Measurements from ENCODE around the gene TMA16.
"Not testable (repeated sequence)": the region's sequence is repeated elsewhere in the genome, so short reads cannot be mapped to it uniquely, and the experiment has no call there.

TMA16 gene

DNA sequence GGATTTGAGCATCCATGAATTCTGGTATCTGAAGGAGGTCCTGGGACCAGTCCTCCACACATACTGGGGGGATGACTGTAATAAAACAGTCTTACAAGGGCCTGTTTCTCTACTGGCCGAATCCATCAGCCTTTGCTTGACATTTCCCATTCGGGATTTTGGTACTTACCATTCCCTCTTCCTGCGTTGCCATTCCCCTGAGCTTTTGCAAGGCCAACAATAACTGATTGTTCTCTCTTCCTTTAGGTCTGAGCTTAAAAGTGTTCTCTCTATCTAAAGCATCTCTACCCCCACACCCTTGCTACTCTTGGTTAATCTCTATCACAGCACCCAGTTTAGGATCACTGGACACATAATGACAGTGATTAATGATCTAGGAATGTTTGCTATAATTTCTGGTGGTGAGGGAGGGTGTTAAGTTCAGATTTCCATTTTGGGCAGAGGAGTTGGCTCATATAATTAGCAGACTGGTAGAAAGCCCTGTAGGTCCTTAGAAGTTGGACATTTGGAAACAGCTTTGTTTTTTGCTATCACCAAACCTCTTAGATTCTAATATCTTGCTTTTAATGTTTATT lies 29.4 kb downstream of the TMA16 start:
- DNase-seq: no peak

DNA sequence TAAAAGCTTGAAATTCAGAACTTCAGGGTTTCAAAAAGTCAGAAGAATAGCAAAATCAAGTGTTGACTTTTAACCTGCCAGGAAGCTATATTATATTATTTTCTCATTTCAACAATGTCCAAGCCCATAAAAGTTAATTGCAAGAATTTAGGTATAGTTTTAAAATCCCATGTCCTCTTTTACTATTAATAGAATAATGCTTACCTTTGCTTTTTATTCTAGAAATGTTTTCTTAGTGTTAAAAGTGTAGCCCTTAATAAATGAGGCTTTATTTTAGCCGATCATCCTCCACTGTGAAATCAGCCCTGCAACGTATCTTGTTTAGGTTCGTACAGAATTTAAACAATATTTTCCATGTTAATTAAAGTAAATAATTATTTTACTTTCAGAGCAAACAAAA lies 31.5 kb downstream of the TMA16 start:
- DNase-seq: no peak

DNA sequence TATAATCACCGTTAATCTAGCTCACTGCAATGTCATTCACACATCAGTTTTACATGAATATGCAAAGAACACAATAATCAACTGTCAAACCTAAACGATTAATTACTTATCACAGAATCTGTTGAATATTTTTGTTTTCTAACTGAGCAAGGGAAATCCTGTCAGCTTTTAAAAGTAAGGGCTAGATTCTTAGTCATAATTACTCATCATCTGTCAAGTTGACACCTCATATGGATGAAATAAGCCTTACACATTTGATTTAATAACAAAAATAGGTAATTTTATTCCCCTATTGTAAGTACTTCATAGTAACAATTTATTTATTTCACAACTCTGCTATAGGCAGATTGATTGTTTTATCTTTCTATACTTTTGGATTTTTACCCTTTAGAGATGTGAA lies 32.7 kb downstream of the TMA16 start:
- no peak for DNase-seq

DNA sequence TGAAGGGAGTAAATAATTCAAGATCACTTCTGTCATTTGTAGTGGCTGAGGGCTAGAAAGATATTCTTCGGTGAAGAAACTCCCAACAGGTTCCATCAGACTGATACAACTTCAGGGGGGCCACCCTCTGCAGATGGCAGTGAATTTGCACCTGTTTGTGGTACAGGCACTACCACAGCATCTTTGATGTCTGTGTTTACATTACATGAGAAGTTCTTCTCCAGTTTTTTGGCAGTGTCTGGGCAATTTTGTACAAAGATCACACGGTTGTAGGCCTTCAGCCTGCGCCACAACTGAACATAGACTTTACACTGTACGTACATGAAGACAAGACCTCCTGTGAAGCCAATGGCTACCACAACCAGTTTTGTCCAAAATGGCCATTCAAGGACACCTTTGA lies 34.2 kb downstream of the TMA16 start:
- DNase-seq: no peak

DNA sequence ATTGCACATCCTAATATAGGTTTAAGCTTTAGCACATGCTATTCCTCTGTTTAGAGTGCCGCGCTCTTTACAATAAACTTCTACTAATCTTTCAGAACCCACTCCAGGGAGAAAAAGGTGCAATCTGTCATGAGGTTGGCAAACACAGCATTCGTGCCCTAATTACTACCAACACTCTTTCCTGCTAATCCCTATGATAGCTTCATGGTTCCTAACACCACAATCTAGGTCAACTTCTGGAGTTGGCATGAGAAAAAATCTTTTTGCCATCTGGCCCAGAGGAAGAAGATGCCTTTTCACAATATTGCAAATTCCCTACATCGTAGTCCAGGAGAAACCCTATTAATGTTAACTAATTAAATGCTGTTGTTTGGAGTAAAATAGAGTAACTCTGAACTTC lies 39.6 kb downstream of the TMA16 start:
- no peak for DNase-seq

DNA sequence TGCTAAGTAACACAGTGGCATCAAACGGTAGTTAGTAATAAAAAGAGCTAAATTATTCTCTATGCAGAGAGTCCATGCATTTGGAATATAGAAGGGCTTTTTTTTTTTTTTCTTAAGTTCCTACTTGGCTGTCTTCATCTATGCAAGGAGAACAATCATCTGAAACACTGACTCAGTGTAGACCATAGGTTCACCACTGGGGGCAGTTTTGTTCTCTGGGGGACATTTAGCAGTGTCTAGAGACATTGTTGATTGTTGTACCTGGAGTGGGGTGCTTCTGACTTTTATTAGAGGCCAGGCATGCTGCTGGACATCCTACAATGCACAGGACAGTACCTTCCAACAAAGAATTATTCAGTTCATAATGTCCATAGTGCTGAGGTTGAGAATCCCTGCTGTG lies 41.2 kb downstream of the TMA16 start:
- no peak for DNase-seq

DNA sequence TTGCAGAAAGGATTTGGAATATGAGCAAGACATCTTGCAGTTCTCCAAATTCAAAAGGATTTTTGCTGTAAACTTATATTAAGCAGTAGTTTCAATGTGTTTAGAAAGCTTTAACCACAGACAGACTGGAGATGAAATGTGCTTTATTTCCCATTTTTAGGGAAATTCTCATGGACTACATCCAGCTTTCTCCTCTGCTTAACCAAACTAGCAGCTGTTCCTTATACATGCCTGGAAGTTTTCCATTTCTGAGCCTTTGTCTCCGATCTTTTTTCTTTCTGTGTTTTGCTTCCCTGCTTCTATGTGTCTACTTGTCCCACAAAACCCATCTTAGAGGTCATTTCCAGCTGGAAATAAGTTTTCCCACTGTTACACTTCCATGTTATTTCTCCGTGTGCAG lies 41.6 kb downstream of the TMA16 start:
- no peak for DNase-seq

DNA sequence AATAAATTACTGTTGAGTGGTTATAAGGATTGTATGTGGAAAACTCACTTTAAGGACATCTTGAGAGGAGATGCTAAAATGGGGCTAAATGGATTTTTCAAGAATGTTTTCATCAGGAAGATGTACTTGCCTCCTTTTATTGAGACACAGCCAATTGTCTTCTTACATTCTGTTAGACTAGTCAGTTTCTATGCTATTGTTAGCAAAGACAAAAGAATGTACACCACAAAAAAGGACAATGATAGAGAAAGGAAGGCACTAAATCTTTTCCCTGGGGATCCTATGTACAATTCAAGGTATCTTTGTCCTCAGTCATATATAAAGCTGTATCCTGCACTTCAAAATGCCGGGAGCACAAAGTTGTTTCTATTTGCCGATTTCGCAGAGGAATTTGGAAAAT lies 42.6 kb downstream of the TMA16 start:
- DNase-seq: no peak

DNA sequence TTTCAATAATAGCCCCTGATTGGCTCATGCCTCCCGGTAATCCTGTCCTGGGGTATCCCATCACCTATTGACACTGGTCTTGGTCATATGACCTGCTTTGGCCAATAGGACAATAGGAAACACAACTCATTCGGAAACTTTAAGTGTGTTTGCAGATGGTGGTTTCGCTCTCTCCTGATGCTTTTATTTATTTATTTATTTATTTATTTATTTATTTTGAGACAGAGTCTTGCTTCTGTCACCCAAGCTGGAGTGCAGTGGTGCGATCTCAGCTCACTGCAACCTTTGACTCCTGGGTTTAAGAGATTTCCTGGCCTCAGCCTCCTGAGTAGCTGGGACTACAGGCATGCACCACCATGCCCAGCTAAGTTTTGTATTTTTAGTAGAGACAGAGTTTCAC lies 44.3 kb downstream of the TMA16 start:
- not testable (repeated sequence) for DNase-seq

DNA sequence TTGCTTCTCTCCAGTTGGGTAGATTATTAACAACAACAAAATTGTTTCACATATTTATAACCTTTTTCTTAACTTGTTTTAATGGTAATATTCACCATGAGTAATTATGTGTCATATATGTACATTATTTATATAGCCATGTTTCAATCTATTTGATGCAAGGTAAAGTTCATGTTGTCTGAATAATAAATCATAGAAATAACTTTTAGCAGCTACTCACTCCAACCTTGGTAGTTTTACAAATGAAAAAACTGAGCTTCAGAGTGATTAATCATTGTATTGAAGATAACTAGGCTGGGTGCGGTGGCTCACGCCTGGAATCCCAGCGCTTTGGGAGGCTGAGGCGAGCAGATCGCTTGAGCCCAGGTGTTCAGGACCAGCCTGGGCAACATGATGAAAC lies 46.0 kb downstream of the TMA16 start:
- no peak for DNase-seq

DNA sequence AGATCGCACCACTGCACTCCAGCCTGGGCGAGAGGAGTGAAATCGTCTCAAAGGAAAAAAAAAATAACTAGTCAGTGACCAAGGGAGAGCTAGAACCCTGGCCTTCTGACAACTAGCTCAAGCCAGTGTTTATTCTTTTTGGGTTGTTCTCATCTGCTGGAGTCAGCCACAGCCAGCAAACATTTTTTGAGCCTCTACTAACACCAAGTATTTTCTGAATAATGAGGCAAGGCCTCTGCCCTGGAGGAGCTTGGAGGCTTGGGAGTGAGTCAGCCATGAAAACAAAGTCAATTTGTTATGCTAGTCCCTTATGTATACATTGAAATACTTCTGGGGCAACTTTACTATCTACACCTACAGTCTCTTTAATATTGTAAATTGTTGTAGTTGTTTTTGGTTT lies 46.5 kb downstream of the TMA16 start:
- no peak for DNase-seq

DNA sequence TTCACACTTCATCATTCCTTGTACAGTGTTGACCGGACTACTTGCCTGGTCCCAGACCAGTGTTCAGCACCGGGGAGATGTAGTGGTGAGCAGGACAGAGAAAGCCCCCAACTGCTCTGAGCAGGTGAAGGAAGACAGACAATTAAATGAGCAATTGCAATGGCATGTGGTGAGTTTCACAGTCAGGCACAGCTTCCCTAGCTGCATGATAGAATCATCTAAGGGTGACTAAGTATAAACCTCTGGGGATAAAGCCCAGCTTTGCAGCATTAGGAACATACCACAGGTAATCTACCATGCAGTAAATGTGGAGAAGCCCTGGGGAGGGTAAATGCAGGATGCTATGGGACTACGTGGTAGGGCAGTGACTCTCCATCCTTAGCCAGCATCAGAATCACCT lies 47.8 kb downstream of the TMA16 start:
- no peak for DNase-seq

DNA sequence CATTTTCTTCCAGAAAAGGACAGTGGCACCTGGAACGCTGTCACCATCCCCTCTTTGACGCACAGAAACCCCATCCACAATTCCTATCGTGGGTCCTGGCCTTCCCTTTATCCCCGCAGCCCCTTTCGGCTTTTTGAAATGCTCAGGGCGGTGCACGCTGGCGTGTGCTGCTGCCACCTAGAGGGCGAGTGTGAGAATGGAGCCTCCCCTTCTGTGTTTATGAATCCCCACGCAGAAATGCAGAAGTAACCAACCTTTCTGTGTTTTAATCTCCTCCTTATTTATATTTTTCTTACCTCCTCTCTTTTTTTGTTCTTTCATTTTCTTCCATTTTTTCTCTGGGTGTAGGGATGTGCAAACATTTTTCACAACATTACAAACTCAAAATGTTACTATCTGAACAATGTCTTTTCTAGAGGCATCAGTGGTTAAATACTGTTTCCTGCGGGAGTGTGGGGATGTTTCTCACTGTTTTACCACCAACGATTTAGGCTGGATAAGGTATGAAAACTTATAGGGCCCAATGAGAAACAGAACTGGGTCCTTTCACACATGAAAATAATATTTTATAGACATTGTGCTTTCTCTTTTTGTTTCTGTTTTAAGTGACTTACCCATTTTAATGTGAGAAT lies 50.0 kb downstream of the TMA16 start:
- DNase-seq: peak; percentile 8

DNA sequence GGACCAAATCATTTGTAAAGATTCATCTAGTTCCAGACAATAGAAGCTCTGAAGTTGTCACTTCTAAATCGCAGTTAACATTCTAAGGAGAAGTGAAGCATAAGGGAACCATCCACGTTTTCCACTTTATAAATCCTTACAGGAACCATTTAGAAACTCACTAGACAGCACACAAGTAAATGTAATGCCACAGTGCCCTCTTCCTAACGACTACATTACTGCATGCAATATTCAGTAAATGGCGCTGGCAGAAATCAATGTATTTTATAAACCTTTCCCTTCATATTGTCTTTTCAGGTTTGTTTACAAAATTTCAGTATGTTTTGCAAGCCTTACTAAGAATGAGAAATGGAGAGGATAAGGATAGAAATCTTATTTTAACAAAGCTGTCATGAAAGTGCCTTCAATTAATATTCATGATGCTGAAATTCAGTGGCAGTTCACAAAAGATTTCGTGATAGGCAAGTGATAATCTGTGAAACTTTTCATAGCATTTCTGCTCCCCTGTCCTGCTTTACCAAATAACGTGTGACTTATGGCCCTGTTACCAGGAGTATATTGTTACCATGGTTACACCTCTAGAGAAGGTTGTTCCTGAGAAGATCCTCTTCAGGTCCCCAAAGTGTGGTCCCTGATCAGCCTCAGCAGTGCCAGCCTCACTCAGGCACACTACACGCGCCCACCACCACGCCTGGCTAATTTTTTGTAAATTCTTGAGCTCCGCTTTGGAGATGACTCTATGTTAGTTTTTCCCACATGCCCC lies 54.2 kb downstream of the TMA16 start:
- DNase-seq: no peak

DNA sequence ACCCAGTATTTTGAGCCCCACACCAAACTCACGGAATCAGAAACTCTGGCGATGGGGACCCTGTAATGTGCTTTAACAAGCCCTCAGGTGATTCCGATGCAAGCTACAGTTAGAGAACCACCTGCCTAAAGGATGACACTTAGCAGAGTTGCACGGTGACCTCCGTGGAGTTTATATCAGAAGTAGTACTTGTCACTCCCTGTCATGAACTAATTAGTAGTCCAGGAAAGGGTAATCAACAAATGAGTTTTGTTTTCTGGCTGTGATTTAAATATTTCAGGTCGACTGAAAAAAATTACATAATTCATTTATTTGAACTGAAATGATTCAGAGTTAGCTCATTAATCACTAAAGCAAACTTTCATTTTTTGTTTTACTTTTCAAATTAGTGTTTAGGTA lies 56.4 kb downstream of the TMA16 start:
- DNase-seq: no peak

DNA sequence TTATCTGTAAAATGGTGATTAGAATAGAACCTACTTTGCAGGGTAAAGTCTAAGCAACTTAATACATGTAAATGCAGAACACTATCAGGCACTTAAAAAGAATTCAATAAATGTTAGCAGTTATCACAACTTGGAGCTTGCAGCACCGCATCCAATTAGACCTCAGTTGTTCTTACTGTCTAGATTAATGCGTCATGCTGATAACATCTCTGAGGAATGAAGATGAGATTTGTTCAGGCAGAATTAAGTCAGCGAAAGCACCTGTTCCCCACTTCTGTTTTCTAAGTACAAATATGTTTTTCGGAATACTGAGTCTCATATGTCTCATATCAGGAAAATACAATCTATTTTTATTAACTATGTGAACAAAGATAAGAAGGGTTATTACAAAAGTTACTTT lies 58.7 kb downstream of the TMA16 start:
- DNase-seq: no peak

DNA sequence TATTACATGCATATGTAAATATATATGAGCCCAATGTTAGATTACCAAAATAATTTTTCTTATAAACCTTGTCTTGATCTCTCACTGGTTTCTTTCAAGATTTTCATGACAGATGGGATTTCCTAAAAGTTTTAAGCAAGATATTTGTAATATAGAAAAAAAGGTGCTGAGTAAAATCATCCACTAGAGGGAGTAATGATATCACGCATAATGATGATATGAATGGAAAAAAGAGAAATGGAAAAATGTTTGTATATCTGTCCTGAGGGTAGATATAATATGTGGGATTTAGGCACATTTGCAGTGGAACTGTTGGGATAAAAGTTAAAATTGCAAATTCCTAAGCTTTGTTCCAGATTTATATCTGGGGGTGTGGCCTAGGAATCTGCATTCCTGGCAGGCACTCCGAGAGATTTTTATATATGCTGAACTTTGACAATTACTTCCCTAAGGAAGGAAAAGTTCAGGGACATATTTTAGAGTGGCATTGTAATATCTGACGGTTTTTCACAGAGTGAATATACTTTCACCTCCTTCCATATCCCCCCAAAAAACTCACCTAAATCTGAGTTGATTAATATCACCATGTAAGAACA lies 60.5 kb downstream of the TMA16 start:
- no peak for DNase-seq

DNA sequence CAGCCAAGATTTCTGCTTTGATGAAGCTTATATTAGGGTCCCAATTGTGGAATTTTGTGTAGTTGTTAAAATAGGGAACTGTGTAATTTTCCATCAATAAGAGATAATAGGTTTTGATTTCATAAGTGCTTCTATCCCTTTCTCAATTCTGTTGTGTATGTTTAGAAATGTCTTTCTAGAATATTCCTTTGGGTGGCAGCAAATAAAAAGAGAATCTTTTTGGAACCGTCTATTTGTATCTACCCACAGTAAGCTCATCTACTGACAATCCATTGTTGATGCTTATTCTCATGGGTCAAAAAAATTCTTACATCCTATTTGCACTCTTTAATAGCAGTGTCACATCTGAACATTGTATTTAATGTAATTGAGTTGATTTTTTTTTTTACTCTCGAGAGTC lies 61.7 kb downstream of the TMA16 start:
- no peak for DNase-seq

DNA sequence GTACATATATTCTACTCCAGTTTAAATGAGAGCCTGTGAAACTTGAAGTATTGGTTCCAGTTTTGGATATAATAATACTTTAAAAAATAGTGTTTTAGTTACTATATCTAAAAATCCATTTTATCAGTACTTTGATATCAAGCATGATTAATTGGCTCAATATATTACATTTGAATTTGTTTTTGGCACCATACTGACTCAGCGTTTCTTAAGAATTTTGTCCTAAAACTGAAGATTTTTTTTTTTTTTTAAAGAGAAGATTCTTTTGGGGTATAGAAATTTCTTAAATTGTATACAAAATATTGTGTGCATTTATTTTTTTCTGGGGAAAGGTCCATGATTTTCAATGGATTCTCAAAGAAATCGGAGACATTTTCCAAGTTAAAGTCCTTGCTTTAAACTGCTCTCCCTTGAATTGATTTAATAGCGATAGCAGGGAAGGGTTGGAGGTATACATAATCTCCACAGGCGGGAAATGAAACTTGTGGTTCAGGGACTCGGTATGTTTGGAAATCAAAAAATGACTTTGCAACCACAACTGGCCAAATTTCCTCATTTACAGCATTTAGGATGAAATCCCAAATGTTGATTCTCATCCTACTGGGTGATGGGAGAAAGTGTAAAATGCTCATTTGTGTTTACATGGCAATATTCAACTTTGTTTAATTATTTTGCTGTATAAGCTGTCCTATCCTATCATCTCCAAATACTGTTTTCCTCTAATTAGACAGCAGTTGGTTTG lies 62.3 kb downstream of the TMA16 start:
- DNase-seq: no peak

DNA sequence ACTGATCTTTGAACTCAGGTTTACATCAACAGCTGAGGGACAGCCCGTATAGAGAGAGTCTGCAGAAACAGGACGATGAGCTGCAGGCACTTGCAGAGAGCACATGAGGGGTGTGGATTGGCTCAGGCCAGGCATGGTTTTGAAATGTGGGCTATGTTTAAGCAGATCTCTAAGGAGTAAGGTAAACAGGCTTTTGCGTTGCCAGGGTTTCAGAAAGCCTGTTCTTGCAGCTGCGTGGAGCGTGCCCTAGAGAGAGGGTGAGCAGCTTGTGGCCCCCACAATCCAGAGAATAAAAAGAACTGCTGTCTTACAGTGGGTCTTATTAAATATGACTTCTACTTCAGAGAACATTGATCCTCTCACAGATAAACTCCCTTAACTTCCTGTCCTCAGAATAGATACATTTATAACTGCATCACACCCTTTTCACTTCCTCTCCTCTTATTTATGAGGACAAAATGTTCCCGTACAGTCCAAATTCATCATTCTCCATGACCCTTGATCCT lies 64.1 kb downstream of the TMA16 start:
- no peak for DNase-seq

DNA sequence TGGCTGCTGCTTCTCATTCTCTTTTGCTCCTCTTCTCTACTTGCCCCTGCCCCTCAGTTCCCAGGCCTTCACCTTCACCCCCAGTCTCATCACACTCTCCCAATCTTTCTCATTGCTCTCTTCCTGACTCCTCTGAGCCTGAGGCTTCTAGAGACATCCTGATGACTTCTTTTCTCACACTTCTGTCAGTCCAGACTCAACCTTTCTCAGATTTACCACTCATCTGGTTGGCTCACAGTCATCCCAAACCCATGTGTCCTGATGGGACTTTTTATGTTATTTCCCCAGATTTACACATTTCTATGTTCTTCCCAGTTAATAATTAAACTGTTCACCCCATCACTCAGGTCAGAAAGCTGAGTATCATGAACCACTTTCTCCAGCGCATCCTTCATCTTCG lies 68.0 kb downstream of the TMA16 start:
- no peak for DNase-seq

DNA sequence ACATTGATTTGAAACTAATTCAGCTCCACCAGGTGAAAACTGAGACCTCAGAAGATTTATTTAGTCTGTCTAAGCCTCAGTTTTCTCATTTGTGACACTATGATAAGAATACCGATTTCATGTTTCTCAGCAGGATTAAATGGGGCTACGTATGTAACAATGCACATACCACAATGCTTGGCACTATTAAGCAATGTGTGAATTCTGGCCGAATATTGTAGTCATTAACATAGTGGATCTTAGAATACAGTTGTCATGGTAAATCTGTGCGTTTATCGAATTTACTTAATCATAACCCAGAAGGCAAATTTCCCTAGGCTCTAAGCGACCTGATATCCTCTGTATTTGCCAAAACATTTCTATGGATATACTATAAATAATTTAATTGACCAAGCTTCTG lies 69.1 kb downstream of the TMA16 start:
- DNase-seq: no peak

DNA sequence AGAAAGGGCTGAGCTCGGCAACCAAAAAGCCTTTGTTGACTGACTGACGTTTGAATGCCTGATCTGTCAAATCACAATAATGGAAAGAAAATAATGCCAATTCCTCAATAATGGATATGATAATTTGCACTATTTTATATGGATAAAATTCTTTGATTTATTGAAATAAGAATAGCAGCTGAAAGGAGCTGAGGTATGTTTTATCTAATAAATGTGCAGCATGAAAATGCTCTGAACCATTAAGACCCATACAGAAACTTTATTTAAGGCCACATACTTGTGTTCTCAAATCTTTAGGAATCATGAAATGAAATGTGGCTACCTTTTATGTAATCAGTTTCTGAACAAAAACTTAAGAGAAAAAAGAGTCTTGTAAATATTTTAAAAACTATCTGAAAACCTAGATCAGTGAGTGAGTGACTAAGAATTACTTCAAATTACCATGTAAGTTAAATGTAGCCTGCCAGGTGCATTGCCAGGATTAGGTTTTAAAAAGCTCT lies 69.8 kb downstream of the TMA16 start:
- no peak for DNase-seq

Data from NCI-H774 (cell line).